Hindlimb muscle (tissue), 1 donor: Measurements from ENCODE around the gene HTR4. TPM values are rescaled to one million over a fixed set of nuclear protein-coding genes. Genes with fewer than 3 reads are reported as not detected.
"Not testable (repeated sequence)": the region's sequence is repeated elsewhere in the genome, so short reads cannot be mapped to it uniquely, and the experiment has no call there.

Experiments used
- DNase-seq: peaks from one replicate; pipeline ENCODE4 v3.0.0-alpha.2; 2013
- polyA plus RNA-seq: library from polyadenylated mRNA; unstranded; fragments of 120-200 nt; gene quantifications from one replicate; pipeline ENCODE4 v1.2.1, GENCODE V29; 2013; ENCODE audit not compliant: insufficient read length

HTR4 gene
- polyA plus RNA-seq, 1 donor: not detected

DNA sequence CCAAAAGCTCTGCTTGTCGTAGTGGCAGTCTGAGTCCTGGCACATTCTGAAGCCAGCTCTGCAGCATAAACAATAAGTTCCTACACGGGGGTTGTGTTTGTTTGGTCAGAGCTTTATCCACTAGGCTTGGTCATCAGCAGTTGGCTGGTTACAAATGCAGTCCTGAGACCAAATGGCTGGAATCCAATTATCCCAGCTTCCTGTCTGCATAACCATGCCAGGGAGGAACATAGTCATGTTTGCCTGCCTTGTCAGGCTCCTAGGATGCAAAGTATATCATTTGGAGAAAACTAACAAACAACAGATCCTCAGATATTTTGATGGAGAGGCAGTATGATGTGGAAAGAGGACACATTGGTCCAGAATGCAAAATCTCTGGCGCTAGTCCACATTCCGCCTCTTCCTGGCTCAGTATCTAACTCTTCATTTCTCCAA lies 184.8 kb downstream of the HTR4 start:
- DNase-seq: no peak

DNA sequence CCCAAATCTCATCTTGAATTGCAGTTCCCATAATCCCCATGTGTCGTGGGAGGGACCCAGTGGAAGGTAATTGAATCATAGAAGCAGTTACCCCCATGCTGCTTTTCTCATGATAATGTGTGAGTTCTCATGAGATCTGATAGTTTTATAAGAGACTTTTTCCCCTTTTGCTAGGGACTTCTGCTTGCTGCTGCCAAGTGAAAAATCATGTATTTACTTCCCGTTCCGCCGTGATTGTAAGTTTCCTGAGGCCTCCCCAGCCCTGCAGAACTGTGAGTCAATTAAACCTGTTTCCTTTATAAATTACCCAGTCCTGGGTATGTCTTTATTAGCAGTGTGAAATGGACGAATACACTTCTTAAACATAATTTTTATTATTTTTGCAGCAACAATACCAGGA lies 185.6 kb downstream of the HTR4 start:
- not testable (repeated sequence) for DNase-seq

DNA sequence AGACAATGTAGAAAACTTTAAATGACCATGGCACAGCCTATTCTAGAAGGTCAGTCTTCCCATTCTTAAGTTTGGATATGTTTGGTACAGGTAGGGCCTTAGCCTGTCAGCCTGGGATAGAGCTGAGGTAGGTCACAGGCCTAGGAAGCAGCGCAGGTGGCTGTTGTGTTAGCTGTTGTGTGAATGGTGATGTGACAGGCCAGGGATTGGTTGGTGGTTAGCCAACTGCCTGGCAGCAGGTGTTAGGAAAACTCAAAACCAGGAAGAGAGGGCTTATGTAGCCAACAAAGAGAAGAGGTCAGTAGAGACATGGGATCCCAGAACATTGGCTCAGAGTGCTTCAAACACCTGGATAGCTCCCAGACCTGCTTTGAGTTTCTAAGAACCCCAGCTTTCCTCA lies 186.4 kb downstream of the HTR4 start:
- no peak for DNase-seq

DNA sequence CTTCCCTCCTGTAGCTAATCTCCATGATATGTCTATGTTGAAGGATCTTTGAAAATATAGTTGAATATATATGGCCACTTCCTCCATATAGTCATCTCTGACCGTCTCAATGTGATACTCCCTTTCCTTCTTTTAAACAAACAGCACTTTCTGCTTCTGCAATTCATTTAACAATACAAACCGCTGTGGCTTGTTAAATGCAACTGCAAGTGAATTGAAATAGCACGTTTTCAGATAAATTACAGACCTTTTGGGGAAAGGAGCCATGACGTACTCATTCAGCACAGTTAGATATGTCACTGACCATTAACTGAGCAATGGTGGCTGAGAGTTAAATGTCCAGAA lies 188.1 kb downstream of the HTR4 start:
- DNase-seq: no peak

DNA sequence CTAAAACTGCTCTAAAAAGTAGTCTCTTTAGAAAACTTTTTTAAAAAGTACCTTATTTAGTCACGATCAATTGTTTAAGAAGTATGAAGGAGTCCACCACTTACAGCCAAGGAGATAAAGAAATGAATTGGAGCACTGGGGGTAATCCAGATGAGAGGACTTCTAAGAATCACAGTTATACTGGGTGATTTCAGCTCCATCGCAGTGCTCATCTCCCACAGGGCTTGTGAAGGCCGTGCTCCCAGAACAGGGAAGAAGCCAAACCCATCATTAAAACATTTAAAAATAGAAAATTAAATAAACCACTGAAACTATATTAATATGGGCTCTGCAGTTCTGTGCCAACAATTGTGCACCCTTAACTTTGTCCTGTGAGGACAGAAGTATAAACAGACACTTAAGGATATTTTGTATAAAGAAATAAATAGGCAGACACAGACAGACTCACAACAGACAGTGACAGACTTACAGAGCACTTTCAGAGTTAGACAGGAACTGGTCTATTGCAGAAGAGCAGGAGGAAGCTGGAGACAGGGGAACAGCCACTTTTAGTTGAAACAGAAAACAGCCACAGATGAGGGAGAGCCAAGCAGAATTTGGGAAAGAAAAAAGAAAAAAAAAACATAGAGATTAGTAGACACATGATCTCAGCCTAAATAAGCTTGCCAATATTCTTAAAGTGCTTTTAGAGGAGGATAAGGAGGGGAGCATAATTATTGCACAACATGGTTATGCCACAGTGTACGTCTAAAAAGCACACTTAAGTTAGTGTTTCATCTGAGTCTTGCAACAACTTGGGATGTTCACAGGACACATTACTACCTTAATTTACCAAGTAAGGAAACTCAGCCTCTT lies 188.7 kb downstream of the HTR4 start:
- no peak for DNase-seq

DNA sequence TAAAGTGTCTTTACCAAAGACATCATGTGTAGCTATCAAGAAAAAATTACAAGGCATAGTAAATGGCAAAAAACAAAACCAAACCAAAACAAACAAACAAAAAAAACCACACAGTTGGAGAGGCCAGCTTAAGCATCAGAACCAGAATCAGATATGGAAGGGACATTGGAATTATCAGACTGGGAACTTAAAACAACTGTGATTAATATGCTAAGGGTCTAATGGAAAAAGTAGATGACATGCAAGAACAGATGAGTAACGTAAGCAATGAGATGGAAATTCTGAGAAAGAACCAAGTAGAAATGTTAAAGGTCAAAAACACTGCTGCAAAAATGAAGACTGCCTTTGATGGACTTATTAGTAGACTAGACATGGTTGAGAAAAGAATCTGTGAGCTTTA lies 194.7 kb downstream of the HTR4 start:
- no peak for DNase-seq

DNA sequence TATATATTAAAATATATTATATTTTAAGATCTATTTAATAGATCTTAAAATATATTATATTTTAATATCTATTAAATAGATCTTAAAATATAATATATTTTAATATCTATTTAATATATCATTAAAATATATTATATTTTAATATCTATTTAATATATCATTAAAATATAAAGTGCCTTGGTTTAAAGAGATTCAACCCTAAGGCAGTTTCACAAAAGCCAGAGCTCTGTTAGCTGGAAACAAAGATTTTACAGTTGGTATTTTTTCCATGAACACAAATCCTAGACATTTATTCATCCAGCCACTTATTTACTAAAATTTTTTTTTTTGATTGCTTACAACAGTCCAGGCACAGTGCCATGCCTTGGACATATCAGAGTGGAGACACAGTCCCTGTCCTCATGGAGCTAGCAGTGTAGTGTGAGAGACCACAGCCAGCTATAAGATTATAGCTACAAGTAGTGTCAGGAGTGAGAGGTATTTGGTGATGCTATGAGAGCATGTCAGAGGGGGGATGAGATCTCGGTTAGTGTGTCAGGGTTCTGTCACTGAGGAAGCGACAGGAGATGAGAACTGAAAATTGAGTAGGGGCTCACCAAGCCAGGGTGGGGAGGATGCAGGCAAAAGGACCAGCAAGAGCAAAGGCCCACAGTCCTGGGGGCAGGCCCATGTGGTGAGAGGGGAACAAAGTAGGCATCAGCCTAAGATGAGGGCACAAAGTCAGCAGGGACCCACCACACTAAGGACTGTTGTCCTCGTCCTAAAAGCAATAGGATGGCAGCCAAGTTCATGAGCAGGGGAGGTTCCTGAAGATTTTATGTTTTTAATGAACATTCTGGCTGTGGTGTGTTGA lies 196.1 kb downstream of the HTR4 start:
- DNase-seq: no peak

DNA sequence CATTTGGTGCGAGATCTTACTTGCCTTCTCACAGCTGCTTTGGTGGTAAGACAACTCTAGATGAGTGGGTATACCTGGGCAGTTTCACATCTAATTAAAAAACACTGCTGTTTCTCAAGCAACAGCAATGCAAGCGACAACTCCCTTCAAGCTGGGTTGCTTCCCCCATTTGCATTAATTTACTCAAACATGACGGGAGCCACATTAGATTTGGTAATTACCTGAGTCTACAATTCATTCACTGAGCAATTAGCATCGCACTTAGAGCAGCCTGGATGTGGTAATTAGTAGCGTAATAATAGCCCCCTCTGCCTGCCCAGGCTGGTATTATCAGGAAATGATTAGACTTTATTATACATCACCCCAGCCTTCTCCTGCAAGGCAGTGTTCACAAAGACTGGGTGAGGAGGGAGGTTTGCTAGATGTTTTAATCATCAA lies 197.1 kb downstream of the HTR4 start:
- no peak for DNase-seq

DNA sequence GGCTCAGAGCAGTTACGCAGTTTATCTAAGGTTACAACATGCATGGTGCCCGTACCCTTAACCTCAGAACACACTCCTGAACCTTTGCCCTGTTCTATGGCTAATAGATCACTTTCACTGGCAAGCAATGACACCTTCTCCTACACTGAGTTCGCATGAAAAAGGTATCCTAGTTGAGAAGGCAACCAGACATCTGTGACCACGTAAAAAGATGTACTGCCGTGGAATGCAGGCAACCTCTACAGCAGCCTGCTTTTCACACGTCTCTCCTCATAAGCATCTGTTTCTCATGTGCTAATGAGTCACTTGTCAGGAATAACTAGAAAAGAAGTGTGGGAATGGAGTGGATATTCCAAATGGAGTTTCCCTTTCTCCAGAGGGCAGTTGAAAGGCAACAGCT lies 199.1 kb downstream of the HTR4 start:
- no peak for DNase-seq

DNA sequence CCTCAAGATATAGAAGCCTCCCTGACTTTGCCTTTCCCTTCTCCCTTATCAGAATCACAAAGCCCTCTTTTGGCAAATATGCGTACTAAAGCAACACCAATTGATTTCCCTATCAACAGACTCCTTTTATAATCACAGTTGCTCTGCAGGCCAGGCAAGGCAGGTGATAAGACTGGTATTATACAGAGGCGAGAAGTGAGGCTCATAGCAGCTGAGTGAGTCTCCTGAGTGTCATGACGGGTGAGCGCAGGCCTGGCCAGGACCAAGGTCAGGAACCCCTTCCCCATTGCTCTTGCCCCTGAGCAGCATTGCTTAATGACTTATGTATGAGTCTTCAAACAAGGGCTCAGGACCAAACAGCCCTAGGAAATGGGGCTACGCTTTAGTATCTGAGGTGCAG lies 199.8 kb downstream of the HTR4 start:
- no peak for DNase-seq

DNA sequence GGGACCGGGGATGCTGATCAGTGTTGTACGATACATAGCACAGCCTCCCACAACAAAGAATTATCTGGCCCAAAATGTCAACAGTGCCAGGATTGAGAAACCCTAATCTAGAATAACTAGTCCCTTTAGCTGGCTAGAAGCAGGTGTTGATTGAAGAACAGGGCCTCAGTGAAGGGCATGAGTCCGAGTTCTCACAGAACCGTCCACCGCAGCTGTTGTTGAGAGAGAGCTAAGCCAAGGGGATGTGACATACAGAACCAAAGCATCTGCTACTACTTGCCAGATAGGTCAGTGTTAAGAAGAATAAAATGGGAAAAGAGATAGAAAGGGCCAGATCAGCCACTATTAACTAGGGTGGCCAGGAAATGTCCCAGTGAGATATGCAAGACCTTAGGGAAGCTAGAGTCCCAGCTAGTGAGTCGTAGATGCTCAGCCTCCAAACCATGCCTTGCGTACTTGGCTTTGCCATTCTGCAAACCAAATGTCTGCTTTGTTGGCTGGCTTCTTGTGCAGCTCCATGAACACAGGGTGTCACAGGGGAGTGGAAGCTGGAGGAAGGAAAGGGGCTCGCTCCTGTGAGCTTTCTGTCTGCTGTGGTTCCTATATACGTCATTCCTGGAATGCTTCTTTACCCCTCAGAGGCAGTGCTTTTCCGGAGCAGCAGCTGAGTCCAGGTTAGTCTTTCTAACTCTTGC lies 201.7 kb downstream of the HTR4 start:
- peak; percentile 7 for DNase-seq

DNA sequence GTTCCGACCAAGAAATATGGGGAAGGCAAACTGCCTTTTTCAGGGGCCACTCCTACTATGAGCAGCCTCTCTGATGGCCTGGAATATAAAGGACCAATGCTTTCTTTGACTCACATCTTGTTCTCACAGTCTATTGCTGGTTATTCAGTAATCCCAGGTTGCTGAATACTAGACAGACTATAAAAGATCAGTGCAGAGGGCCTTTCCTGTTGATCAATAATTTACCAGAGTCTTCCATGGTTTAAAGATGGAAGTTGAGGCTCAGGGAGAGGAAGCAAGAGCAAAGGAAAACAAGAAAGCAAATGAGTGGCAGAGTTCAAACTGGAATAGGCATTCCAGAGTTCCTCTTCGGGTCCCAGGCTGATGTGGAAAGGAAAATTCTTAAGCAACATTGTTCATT lies 207.7 kb downstream of the HTR4 start:
- no peak for DNase-seq

DNA sequence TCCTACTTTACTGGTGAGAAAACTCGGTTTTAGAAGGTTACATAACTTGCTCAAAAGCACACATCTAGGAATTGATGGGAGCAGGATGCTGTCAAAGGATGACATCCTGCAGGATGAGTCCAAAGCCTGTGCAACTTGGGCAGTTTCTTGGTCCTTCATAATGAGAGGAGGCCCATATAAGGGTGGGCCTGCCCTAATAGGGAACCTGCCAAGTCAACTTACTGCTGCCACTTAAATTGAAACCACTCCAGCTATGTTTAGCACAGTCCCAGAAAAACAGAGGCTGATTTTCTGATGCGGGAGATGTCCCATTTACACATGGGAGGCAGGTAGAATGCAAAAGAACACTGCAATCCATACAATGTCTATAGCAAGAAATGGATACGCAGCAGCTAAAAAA lies 208.7 kb downstream of the HTR4 start:
- DNase-seq: no peak

DNA sequence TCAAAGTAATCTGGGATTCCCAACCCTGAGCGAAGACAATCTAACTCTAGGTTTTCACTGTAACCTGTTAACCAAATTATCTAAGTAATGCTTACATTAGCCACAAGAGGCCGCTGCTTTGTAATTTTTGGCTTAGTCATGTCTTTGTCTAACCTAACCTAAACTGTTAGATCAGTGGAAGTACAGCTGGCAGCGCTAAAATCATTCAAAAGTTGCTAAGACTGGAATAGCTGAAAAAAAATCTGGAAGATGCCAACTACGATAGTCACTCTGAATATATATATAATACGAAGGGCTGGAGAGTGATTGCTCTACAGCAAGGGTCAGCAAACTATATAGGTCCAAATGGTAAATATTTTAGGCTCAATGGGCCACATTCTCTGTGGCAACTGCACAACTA lies 210.3 kb downstream of the HTR4 start:
- DNase-seq: peak; percentile 62

DNA sequence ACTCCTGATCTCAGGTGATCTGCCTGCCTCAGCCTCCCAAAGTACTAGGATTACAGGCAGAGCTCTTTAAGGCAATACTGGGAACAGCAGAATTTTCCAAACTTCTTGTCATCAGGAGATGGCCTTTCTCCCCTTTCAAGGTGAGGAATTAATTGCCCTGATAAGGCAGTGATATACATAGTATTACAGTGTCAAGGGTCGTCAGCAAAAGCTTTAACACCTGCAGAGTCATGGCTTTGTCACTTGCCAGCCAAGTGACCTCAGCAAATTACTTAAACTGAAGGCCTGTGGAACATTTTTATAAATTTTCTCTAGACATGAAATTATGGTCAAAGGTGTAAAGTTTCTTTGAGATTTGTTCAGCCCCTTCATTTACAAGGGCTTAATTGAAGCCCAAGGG lies 211.1 kb downstream of the HTR4 start:
- no peak for DNase-seq

DNA sequence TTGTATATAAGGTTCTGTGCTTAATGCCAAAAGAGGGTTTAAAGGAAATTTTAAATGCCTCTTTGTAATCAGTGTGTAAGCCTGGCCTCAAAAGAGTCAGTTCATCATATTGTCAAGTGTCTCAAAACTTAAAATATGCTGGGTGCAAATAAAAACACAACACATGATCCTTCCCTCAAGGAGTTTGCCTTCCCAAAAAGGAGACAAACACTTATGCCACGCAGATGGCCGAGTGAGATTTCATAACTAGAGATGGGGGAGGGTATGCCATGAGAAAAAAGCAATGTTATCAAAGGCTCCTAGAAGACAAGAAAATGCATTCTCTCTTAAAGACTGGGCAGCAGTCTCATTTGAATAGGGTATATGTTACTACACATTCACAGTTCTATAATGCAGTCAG lies 215.4 kb downstream of the HTR4 start:
- DNase-seq: no peak

DNA sequence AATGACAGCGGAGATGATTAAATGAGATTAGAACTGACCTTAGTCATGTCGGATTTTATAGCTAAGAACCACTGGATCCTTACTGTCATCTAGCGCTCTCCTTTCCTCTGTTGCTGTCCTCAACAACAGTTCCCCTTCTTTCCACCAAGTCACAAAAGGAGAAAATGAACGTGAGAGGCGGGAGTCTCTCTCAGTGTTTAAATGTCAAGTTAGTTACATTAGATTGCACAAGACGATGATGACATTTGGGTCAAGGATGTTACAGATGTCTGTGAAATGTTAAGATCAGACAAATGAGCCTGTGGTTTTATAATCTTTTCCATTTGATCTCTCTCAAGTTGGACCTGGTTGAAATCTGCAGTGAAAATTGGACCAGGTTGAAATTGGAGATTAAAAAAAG lies 217.1 kb downstream of the HTR4 start:
- DNase-seq: no peak

DNA sequence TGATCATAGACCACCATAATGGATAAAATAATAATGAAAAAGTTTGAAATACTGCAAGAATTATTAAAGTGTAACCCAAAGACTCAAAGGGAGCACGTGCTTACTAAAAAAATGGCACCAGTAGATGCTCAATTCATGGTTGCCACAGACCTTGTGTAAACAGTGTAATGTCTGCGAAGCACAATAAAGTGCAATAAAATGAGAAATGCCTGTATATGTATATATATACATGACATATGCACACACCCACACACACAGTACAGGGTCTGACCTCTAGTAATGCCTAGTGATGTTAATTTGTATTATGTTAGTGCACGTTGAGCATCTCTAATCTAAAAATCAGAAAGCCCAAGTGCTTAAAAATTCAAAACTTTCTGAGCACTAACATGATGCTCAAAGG lies 218.3 kb downstream of the HTR4 start:
- DNase-seq: no peak

DNA sequence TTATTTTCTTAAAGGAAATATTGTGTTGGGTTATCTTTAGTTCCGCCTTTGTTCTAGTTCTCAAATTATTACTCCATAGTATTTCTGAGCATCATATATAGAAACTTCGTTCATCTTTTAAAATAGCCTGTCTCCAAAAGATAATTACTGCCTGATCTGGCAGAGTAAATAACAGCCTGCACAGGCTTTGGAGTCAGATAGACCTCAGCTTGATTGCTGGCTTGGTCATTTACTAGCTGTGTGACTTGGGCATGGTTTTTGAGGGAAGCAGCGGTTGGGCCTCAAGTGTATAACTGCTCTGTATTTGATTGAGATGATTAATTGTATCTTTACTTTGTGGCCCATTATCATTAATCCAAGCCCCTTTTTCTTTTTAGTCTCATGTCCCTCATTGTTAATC lies 220.5 kb downstream of the HTR4 start:
- no peak for DNase-seq
